B cell (primary cell): ENCODE data around the gene VPS13A.

Source experiments
- EZH2 ChIP-seq: IDR thresholded peaks from 2 replicates; pipeline ENCODE4 v1.6.1; 2012; ENCODE audit warnings: borderline replicate concordance, low read depth, mild to moderate bottlenecking, moderate library complexity, low read length; ENCODE audit not compliant: insufficient read depth, poor library complexity, severe bottlenecking
- TF ChIP-seq, protein P1 (sequence below): fragments of 200-600 bp; IDR thresholded peaks from one replicate; pipeline ENCODE4 v1.8.0; 2022; ENCODE audit warnings: antibody characterized with exemption, mild to moderate bottlenecking

DNA sequence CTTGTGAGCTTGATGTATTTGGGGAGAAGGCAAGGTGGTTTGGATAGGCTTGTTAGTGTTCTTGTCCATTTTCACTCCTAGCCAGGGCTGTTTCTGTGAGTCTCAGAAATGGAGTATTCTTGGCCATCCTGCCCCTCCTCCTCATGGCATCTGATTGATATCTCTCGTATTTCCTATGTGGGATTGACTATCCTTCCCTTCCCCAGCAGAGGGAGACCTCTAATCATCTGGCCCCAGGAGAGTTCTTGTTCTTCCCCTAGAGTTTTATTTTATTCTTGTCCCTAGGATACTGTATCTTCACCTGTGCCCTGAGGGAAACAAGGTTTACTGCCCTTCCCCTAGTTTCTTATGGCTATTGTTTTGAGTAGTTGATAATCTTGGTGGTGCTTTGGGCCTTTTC lies 114.4 kb downstream of the VPS13A start:
- TF ChIP-seq, protein P1, sequence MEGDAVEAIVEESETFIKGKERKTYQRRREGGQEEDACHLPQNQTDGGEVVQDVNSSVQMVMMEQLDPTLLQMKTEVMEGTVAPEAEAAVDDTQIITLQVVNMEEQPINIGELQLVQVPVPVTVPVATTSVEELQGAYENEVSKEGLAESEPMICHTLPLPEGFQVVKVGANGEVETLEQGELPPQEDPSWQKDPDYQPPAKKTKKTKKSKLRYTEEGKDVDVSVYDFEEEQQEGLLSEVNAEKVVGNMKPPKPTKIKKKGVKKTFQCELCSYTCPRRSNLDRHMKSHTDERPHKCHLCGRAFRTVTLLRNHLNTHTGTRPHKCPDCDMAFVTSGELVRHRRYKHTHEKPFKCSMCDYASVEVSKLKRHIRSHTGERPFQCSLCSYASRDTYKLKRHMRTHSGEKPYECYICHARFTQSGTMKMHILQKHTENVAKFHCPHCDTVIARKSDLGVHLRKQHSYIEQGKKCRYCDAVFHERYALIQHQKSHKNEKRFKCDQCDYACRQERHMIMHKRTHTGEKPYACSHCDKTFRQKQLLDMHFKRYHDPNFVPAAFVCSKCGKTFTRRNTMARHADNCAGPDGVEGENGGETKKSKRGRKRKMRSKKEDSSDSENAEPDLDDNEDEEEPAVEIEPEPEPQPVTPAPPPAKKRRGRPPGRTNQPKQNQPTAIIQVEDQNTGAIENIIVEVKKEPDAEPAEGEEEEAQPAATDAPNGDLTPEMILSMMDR, result no peak
- TF ChIP-seq EZH2, result no peak
